Lung (tissue), 12 donors: Measurements from ENCODE around the gene FAM174C. TPM values are rescaled to one million over a fixed set of nuclear protein-coding genes. Genes with fewer than 3 reads are reported as not detected.

Experiments used
- ATAC-seq: fragments of 200-7000 bp; cut with Tn5 transposase; one replicate; pipeline ENCODE4 v1.9.1; 2020; ENCODE audit warnings: moderate number of reproducible peaks; ENCODE audit not compliant: insufficient read depth, low FRiP score
- DNase-seq, 3 donors: peaks; one replicate each; pipeline ENCODE4 v3.0.0-alpha.2; 2013 to 2017
- H3K27ac ChIP-seq, 2 donors: one replicate each; pipeline ENCODE4 v1.5.1; 2013; ENCODE audit warnings: mild to moderate bottlenecking in 2 of 2, moderate library complexity in 2 of 2, control low read depth in 1 of 2, inconsistent platforms in 1 of 2, low read depth in 1 of 2, low read length in 1 of 2
- H3K27me3 ChIP-seq, 3 donors: one replicate each; pipeline ENCODE4 v1.5.1; 2013; ENCODE audit warnings: low read length in 2 of 3; ENCODE audit not compliant: control insufficient read depth in 3 of 3, insufficient read depth in 3 of 3
- H3K36me3 ChIP-seq, 4 donors: one replicate each; pipeline ENCODE4 v1.5.1; 2013; ENCODE audit warnings: low read length in 4 of 4, mild to moderate bottlenecking in 1 of 4, moderate library complexity in 1 of 4; ENCODE audit not compliant: control insufficient read depth in 4 of 4, insufficient read depth in 4 of 4
- H3K4me1 ChIP-seq, 5 donors: one replicate each; pipeline ENCODE4 v1.5.1; 2013; ENCODE audit warnings: low read length in 5 of 5, mild to moderate bottlenecking in 2 of 5, moderate library complexity in 1 of 5; ENCODE audit not compliant: control insufficient read depth in 5 of 5, insufficient read depth in 5 of 5
- H3K4me3 ChIP-seq: one replicate; pipeline ENCODE4 v1.5.1; 2013; ENCODE audit warnings: mild to moderate bottlenecking, control low read depth, moderate library complexity
- H3K9ac ChIP-seq, 2 donors: one replicate each; pipeline ENCODE4 v1.5.1; 2013; ENCODE audit warnings: low read length in 2 of 2, control low read depth in 1 of 2; ENCODE audit not compliant: insufficient read depth in 1 of 2
- H3K9me3 ChIP-seq, 4 donors: one replicate each; pipeline ENCODE4 v1.5.1; 2013; ENCODE audit warnings: low read length in 3 of 4, mild to moderate bottlenecking in 1 of 4, moderate library complexity in 1 of 4; ENCODE audit not compliant: control insufficient read depth in 4 of 4, insufficient read depth in 3 of 4
- CTCF ChIP-seq: IDR thresholded peaks from 2 replicates; pipeline ENCODE4 v1.5.1; 2012; ENCODE audit warnings: mild to moderate bottlenecking; ENCODE audit errors: control extremely low read depth, extremely low read depth
- WGBS, 2 donors: extraction: QIAGEN DNeasy Blood & Tissue Kit; methylation state at CpG; one replicate each; pipeline ENCODE4 v1.1.7; 2013; 5-methylcytosine and 5-hydroxymethylcytosine counted together
- polyA plus RNA-seq, 2 donors: library from polyadenylated mRNA; stranded (reverse); fragments of 200-250 nt; gene quantifications; one replicate each; pipeline ENCODE4 v1.2.1, GENCODE V29; 2013
- total RNA-seq, 2 donors: library from RNA; depleted of rRNA in 1 of 2; stranded (reverse); fragments of >200 nt in 1 of 2; gene quantifications; one replicate each; pipeline ENCODE4 v1.2.1, GENCODE V29; 2014 to 2021
- donor health status: control.
- donor health status: control.
- donor health status: Bipolar disorder and iron deficiency.
- donor health status: healthy.
- donor health status: DM: yes; HTN: yes; CAD: no.

FAM174C gene
- total and polyA plus RNA-seq, 4 donors, result 17.5 to 89.3 (median 69.4) TPM

GRCh38 chr19:1274081-1274851, 1.1 kb upstream of the FAM174C start:
- Histone ChIP-seq H3K36me3 (peaks cover 13 to 52% (median 43%) of the 10 kb centered on the region in 4 donors), H3K9me3 (no peaks in the 10 kb centered on the region), H3K9ac (no peak overlapping the region), H3K27ac (peak overlapping the region; percentile 87 to 100), H3K27me3 (no peaks in the 10 kb centered on the region), H3K4me1 (peaks cover 11 to 39% (median 28%) of the 10 kb centered on the region in 5 donors), H3K4me3 (no peak overlapping the region)
- DNase-seq (no peak), ATAC-seq (no peak)
- no peak for TF ChIP-seq CTCF
- 86 to 87% methylated on average over 44 to 46 of the region's 46 CpGs for WGBS, 2 donors

GRCh38 chr19:1274852-1275259, 474 bp upstream of the FAM174C start:
- 36 to 45% methylated on average over 39 to 44 of the region's 44 CpGs for WGBS, 2 donors
- no peak for DNase-seq
- no peak for ATAC-seq
- Histone ChIP-seq H3K36me3 (peaks cover 13 to 52% (median 43%) of the 10 kb centered on the region in 4 donors), H3K4me1 (peaks cover 11 to 40% (median 28%) of the 10 kb centered on the region in 5 donors), H3K9me3 (no peaks in the 10 kb centered on the region), H3K4me3 (peak overlapping the region; percentile 51), H3K27ac (peak overlapping the region; percentile 87 to 100), H3K27me3 (no peaks in the 10 kb centered on the region), H3K9ac (no peak overlapping the region)
- no peak for TF ChIP-seq CTCF

- Histone ChIP-seq H3K27ac (peak overlapping the region; percentile 96 to 100), H3K27me3 (no peaks in the 10 kb centered on the region), H3K9me3 (no peaks in the 10 kb centered on the region), H3K36me3 (peaks cover 13 to 47% (median 35%) of the 10 kb centered on the region in 4 donors), H3K4me1 (peaks cover 1 to 30% (median 19%) of the 10 kb centered on the region in 5 donors), H3K9ac (peak overlapping the region in 1 of 2 donors; percentile 32), H3K4me3 (peak overlapping the region; percentile 43)
- no peak for TF ChIP-seq CTCF
- 10 to 11% methylated on average over 39 to 43 of the region's 43 CpGs for WGBS, 2 donors
- no peak for ATAC-seq
- DNase-seq, result no peak
These were observed 772 bp downstream of the FAM174C start for GRCh38 chr19:1275976-1276627.
